SJSA1 (cell line): ENCODE measurements around the gene AMN. TPM values are rescaled to one million over a fixed set of nuclear protein-coding genes. Genes with fewer than 3 reads are reported as not detected.

Experiments used
- DNase-seq, 2 experiments: peaks; one replicate each; pipeline ENCODE4 v3.0.0-alpha.2; 2015 to 2020; ENCODE audit warnings: low spot score in 2 of 2, low read depth in 1 of 2
- H3K27ac ChIP-seq: fragments of 250-450 bp; sonication (Bioruptor Pico); 2 replicates; pipeline ENCODE4 v1.5.1; 2020; ENCODE audit warnings: mild to moderate bottlenecking, moderate library complexity
- H3K27me3 ChIP-seq: fragments of 250-450 bp; sonication (Bioruptor Pico); replicated peaks from 2 replicates; pipeline ENCODE4 v1.5.1; 2020; ENCODE audit warnings: mild to moderate bottlenecking, moderate library complexity
- H3K36me3 ChIP-seq: fragments of 250-450 bp; sonication (Bioruptor Pico); 2 replicates; pipeline ENCODE4 v1.5.1; 2020; ENCODE audit warnings: mild to moderate bottlenecking
- H3K4me1 ChIP-seq: fragments of 250-450 bp; sonication (Bioruptor Pico); replicated peaks from 2 replicates; pipeline ENCODE4 v1.6.1; 2021; ENCODE audit warnings: mild to moderate bottlenecking
- H3K4me3 ChIP-seq: fragments of 250-450 bp; sonication (Bioruptor Pico); 2 replicates; pipeline ENCODE4 v1.5.1; 2020; ENCODE audit warnings: mild to moderate bottlenecking
- H3K9me3 ChIP-seq: fragments of 250-450 bp; sonication (Bioruptor Pico); replicated peaks from 2 replicates; pipeline ENCODE4 v1.5.1; 2020; ENCODE audit warnings: mild to moderate bottlenecking
- total RNA-seq: library from RNA; depleted of rRNA; stranded (reverse); fragments of >200 nt; shearing (Covaris generic); gene quantifications from 2 replicates; pipeline ENCODE4 v1.2.3, GENCODE V29; 2014

Gene AMN
- total RNA-seq, 1 experiment from 2014 or later = not detected

GRCh38 chr14:102903248-102903888 lies 19.1 kb upstream of the AMN start:
- H3K4me3 ChIP-seq = no peak overlapping the region
- peaks cover 43% of the 10 kb centered on the region for H3K36me3 ChIP-seq
- no peaks in the 10 kb centered on the region for H3K27me3 ChIP-seq
- no peak overlapping the region for H3K27ac ChIP-seq
- no peak for DNase-seq
- H3K4me1 ChIP-seq = no peaks in the 10 kb centered on the region
- no peaks in the 10 kb centered on the region for H3K9me3 ChIP-seq

- Histone ChIP-seq H3K4me1 (no peaks in the 10 kb centered on the region), H3K4me3 (no peak overlapping the region), H3K36me3 (peaks cover 39% of the 10 kb centered on the region), H3K27ac (no peak overlapping the region), H3K27me3 (no peaks in the 10 kb centered on the region), H3K9me3 (no peaks in the 10 kb centered on the region)
- no peak for DNase-seq
Measured at GRCh38 chr14:102903889-102904512, 18.5 kb upstream of the AMN start.

GRCh38 chr14:102905116-102906108 lies 17.1 kb upstream of the AMN start:
- Histone ChIP-seq H3K27me3 (no peaks in the 10 kb centered on the region), H3K36me3 (peaks cover 39% of the 10 kb centered on the region), H3K4me3 (no peak overlapping the region), H3K27ac (no peak overlapping the region), H3K4me1 (no peaks in the 10 kb centered on the region), H3K9me3 (no peaks in the 10 kb centered on the region)
- DNase-seq = no peak

- no peaks in the 10 kb centered on the region for H3K9me3 ChIP-seq
- no peak overlapping the region for H3K27ac ChIP-seq
- no peaks in the 10 kb centered on the region for H3K4me1 ChIP-seq
- no peak for DNase-seq
- H3K27me3 ChIP-seq = no peaks in the 10 kb centered on the region
- H3K4me3 ChIP-seq = no peak overlapping the region
- peaks cover 34% of the 10 kb centered on the region for H3K36me3 ChIP-seq
Measured at GRCh38 chr14:102906616-102907302, 15.7 kb upstream of the AMN start.

GRCh38 chr14:102907303-102907844 lies 15.1 kb upstream of the AMN start:
- no peak for DNase-seq
- Histone ChIP-seq H3K36me3 (peaks cover 31% of the 10 kb centered on the region), H3K27ac (no peak overlapping the region), H3K27me3 (no peaks in the 10 kb centered on the region), H3K9me3 (no peaks in the 10 kb centered on the region), H3K4me1 (no peaks in the 10 kb centered on the region), H3K4me3 (no peak overlapping the region)

GRCh38 chr14:102907980-102908730 lies 14.3 kb upstream of the AMN start:
- H3K27me3 ChIP-seq = no peaks in the 10 kb centered on the region

GRCh38 chr14:102908766-102909455 lies 13.6 kb upstream of the AMN start:
- DNase-seq = no peak
- Histone ChIP-seq H3K9me3 (no peaks in the 10 kb centered on the region), H3K4me1 (no peaks in the 10 kb centered on the region), H3K4me3 (no peak overlapping the region), H3K36me3 (peaks cover 18% of the 10 kb centered on the region), H3K27me3 (no peaks in the 10 kb centered on the region), H3K27ac (no peak overlapping the region)

More at GRCh38 chr14:102907980-102908730, 14.3 kb upstream of the AMN start:
- Histone ChIP-seq H3K27ac (no peak overlapping the region), H3K4me1 (no peaks in the 10 kb centered on the region), H3K4me3 (no peak overlapping the region), H3K9me3 (no peaks in the 10 kb centered on the region), H3K36me3 (peaks cover 24% of the 10 kb centered on the region)
- DNase-seq = no peak

- Histone ChIP-seq H3K4me3 (no peak overlapping the region), H3K27me3 (no peaks in the 10 kb centered on the region), H3K36me3 (peaks cover 15% of the 10 kb centered on the region), H3K9me3 (no peaks in the 10 kb centered on the region), H3K4me1 (no peaks in the 10 kb centered on the region), H3K27ac (no peak overlapping the region)
- DNase-seq = no peak
Measured at GRCh38 chr14:102909462-102909861, 13.0 kb upstream of the AMN start.

GRCh38 chr14:102909911-102910310 lies 12.6 kb upstream of the AMN start:
- Histone ChIP-seq H3K4me3 (no peak overlapping the region), H3K27ac (no peak overlapping the region), H3K9me3 (no peaks in the 10 kb centered on the region), H3K27me3 (no peaks in the 10 kb centered on the region), H3K36me3 (peaks cover 15% of the 10 kb centered on the region), H3K4me1 (no peaks in the 10 kb centered on the region)
- DNase-seq = no peak

- Histone ChIP-seq H3K9me3 (no peaks in the 10 kb centered on the region), H3K36me3 (peaks cover 9% of the 10 kb centered on the region), H3K27me3 (no peaks in the 10 kb centered on the region), H3K4me3 (no peak overlapping the region), H3K27ac (no peak overlapping the region), H3K4me1 (no peaks in the 10 kb centered on the region)
- no peak for DNase-seq
Measured at GRCh38 chr14:102910442-102910841, 12.0 kb upstream of the AMN start.

GRCh38 chr14:102911541-102911951 lies 10.9 kb upstream of the AMN start:
- DNase-seq = no peak
- no peaks in the 10 kb centered on the region for H3K27me3 ChIP-seq
- no peaks in the 10 kb centered on the region for H3K9me3 ChIP-seq
- peaks cover 7% of the 10 kb centered on the region for H3K36me3 ChIP-seq
- no peak overlapping the region for H3K27ac ChIP-seq
- H3K4me3 ChIP-seq = no peak overlapping the region
- no peaks in the 10 kb centered on the region for H3K4me1 ChIP-seq

- H3K4me1 ChIP-seq = no peaks in the 10 kb centered on the region
- no peak overlapping the region for H3K4me3 ChIP-seq
- H3K36me3 ChIP-seq = peaks cover 2% of the 10 kb centered on the region
- DNase-seq = no peak
- H3K27ac ChIP-seq = no peak overlapping the region
- no peaks in the 10 kb centered on the region for H3K9me3 ChIP-seq
- H3K27me3 ChIP-seq = no peaks in the 10 kb centered on the region
Measured at GRCh38 chr14:102911991-102912761, 10.3 kb upstream of the AMN start.
